ENCODE measurements around the gene PRTN3. TPM values are rescaled to one million over a fixed set of nuclear protein-coding genes. Genes with fewer than 3 reads are reported as not detected.
"Not testable (repeated sequence)": the region's sequence is repeated elsewhere in the genome, so short reads cannot be mapped to it uniquely, and the experiment has no call there.

Gene PRTN3
- total and polyA plus RNA-seq, 8 donors, result 0.14 to 0.24 TPM; not detected in 6

- no peak for DNase-seq
- peaks cover under 1 to 11% (median 4%) of the 10 kb centered on the region in 3 donors for H3K36me3 ChIP-seq
- no peaks in the 10 kb centered on the region for H3K9me3 ChIP-seq
- H3K4me1 ChIP-seq, result no peaks in the 10 kb centered on the region
- intact Hi-C loops (cut with DNase I), result no loop called here
- H3K27me3 ChIP-seq, result no peaks in the 10 kb centered on the region
- 96 to 98% methylated on average over 2 of the region's 2 CpGs for WGBS, 2 donors
- TF ChIP-seq CTCF (IDR thresholded peaks at IDR 0.05), result no peak
- FAIRE-seq, result no peak
- H3K4me3 ChIP-seq, result no peak overlapping the region
- ATAC-seq, result no peak
- H3K27ac ChIP-seq, result no peak overlapping the region
Observed at GRCh38 chr19:816500-816857, 24.3 kb upstream of the PRTN3 start.

- H3K4me1 ChIP-seq; H3K36me3 ChIP-seq; ATAC-seq; DNase-seq; intact Hi-C loops (cut with DNase I); H3K9me3 ChIP-seq; H3K27me3 ChIP-seq; FAIRE-seq; H3K27ac ChIP-seq; H3K4me3 ChIP-seq: not testable (repeated sequence)
- WGBS, 2 donors, result 89 to 98% methylated on average over 5 of the region's 5 CpGs
Observed at GRCh38 chr19:820212-820611, 20.6 kb upstream of the PRTN3 start.

- 4% methylated on average over 28 to 64 of the region's 64 CpGs for WGBS, 2 donors
- Histone ChIP-seq H3K9me3 (no peaks in the 10 kb centered on the region), H3K27me3 (peaks cover 0 to 9% (median 3%) of the 10 kb centered on the region in 4 donors), H3K4me3 (peak overlapping the region in 2 of 4 donors; percentile 13 to 33), H3K36me3 (no peaks in the 10 kb centered on the region), H3K27ac (no peak overlapping the region), H3K4me1 (peaks cover 0 to 5% (median 0%) of the 10 kb centered on the region in 3 donors)
- ATAC-seq, result peak in 1 of 4 donors; percentile 35
- no peak for TF ChIP-seq CTCF (IDR thresholded peaks at IDR 0.05)
- intact Hi-C loops (cut with DNase I), result no loop called here
- DNase-seq, result peak in 3 of 6 donors; percentile 42 to 68 (median 60)
- FAIRE-seq, result no peak
Observed at GRCh38 chr19:821231-821824, 19.5 kb upstream of the PRTN3 start.

DNA sequence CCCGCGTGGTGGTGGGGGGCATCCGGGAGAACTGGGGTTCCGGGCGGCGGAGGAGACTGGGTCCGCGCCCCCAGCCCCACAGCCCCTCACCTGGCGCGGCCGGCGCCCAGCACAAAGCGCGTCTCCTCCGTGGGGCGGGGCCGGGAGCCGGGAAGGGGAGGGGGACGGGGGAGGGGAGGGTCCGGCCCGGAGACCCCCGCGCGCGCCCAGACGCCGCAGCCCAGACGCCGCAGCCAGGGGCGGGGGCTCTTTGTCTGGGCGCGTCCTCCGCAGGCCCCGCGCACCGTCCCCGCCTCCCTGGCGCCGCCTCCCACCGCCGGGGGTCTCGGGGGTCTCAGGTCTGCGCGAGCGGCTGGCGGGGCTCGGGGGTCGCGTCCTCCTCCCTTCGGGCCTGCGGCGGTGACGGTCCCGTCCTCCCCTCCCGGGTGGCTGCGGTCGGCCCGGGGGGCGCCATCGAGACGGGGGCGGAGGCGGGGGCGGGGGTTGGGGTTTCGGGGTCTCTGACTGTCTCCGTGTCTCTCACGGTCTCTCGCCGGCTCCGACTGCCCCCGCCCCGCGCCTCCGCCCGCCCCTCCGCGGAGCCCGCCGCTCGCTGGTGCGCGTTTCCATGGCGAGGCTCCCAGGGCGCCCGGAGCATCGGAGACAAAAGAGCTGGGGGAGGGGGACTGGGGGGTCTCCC is 18.8 kb upstream of the PRTN3 start, which contains the start of gene PLPPR3:
Gene PLPPR3 (minus strand): TSS at position 131 of the 679 bp plus-strand sequence. CDS start 396 bp downstream, outside the sequence.
- peak in 1 of 6 donors; percentile 68 for DNase-seq
- peaks cover 0 to 9% (median 3%) of the 10 kb centered on the region in 4 donors for H3K27me3 ChIP-seq
- H3K36me3 ChIP-seq, result no peaks in the 10 kb centered on the region
- WGBS, 2 donors, result 1 to 2% methylated on average over 23 to 73 of the region's 86 CpGs
- no peak within 1 kb of the TSS for H3K27ac ChIP-seq
- peaks cover 0 to 5% (median 0%) of the 10 kb centered on the region in 3 donors for H3K4me1 ChIP-seq
- H3K4me3 ChIP-seq, result peak within 1 kb of the TSS in 2 of 4 donors; percentile 13 to 33
- no peak for FAIRE-seq
- H3K9me3 ChIP-seq, result no peaks in the 10 kb centered on the region
- TF ChIP-seq CTCF (IDR thresholded peaks at IDR 0.05), result no peak
- ATAC-seq, result peak in 1 of 4 donors; percentile 18
- intact Hi-C loops (cut with DNase I), result no loop called here

DNA sequence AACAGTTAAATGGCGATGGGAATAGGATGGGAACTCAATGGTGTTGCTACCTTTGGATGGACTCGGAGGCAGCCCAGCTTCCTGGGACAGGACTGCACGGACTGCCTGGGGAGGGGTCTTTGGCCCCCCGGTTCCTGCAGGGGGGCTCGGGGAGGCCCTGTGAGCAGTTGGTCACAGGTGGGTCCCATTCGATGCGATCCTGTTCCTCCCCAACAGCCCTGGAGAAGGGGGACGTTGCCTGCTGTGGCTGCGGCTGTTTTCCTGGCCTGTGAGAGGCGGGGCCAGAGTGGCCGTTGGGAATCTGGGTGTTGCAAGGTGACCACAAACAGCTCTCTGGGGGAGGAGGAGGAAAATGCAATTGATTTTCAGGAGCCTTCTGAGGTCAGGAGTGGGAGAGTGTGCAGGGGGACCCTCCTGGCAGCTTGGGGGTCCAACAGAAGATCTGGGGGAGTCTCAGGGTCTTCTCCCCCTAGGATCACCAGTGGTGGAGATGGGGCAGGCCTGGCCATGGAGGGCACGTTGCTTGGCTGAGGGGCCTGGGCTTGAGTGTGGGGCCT is 17.2 kb upstream of the PRTN3 start:
- no peaks in the 10 kb centered on the region for H3K36me3 ChIP-seq
- no peak overlapping the region for H3K27ac ChIP-seq
- peaks cover 0 to 9% (median 3%) of the 10 kb centered on the region in 4 donors for H3K27me3 ChIP-seq
- 51 to 58% methylated on average over 11 to 12 of the region's 12 CpGs for WGBS, 2 donors
- FAIRE-seq, result no peak
- no peak for TF ChIP-seq CTCF (IDR thresholded peaks at IDR 0.05)
- H3K9me3 ChIP-seq, result no peaks in the 10 kb centered on the region
- peaks cover 0 to 5% (median 0%) of the 10 kb centered on the region in 3 donors for H3K4me1 ChIP-seq
- DNase-seq, result no peak
- H3K4me3 ChIP-seq, result no peak overlapping the region
- intact Hi-C loops (cut with DNase I), result no loop called here
- no peak for ATAC-seq

Measured in pancreas (tissue), 10 donors.